AG08396 (cell line): ENCODE measurements around the gene SLC5A11.
"Not testable (repeated sequence)": the region's sequence is repeated elsewhere in the genome, so short reads cannot be mapped to it uniquely, and the experiment has no call there.

ENCODE experiments used
- DNase-seq: peaks from one replicate; pipeline ENCODE4 v3.0.0; 2012; ENCODE audit warnings: low spot score, mixed read lengths

The SLC5A11 gene

DNA sequence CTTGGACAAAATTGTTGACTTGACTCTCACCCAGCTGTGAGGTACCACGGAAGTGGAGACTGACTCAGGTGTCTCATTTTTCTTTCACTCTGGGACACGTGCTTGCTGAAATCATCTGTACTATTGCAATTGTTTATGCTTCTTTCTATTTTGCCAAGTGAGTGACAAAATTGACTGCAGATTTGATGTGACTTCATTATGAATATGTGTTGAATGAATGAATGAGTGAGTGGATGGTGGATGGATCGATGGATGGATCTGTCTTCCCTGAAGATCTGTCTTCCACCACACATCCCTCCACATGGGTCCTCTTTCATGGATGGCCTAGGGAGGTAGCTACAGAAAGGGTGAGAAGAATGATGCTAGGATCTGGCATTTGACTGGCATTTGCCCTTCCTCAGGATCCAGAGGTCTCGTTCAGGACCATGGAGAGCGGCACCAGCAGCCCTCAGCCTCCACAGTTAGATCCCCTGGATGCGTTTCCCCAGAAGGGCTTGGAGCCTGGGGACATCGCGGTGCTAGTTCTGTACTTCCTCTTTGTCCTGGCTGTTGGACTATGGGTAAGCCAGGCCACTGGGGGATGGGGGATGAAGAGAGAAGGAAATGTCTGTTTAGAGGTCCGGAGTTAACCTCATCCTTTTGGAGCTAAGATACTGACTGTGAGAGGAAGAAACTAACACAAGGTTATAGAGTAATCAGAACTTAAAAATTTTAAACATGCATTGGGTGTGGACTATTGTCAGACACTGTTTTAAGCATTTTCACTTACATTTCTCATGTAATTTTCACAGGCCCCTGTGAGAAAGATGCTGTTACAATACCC, 12.7 kb downstream of the SLC5A11 start:
- DNase-seq = peak; percentile 79

DNA sequence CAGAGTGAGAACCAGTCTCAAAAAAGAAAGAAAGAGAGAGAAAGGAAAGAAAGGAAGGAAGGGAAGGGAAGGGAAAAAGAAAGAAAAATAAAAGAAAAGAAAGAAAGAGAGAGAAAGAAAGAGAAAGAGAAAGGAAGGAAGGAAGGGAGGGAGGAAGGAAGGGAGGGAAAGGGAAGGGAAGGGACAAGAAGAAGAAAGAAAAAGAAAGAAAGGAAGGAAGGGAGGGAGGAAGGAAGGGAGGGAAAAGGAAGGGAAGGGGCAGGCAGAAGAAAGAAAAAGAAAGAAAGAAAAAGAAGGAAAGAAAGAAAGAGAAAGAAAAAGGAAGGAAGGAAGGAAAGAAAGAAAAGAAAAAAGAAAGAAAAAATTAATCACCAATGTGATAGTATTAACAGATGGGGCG, 15.7 kb downstream of the SLC5A11 start:
- no peak for DNase-seq

DNA sequence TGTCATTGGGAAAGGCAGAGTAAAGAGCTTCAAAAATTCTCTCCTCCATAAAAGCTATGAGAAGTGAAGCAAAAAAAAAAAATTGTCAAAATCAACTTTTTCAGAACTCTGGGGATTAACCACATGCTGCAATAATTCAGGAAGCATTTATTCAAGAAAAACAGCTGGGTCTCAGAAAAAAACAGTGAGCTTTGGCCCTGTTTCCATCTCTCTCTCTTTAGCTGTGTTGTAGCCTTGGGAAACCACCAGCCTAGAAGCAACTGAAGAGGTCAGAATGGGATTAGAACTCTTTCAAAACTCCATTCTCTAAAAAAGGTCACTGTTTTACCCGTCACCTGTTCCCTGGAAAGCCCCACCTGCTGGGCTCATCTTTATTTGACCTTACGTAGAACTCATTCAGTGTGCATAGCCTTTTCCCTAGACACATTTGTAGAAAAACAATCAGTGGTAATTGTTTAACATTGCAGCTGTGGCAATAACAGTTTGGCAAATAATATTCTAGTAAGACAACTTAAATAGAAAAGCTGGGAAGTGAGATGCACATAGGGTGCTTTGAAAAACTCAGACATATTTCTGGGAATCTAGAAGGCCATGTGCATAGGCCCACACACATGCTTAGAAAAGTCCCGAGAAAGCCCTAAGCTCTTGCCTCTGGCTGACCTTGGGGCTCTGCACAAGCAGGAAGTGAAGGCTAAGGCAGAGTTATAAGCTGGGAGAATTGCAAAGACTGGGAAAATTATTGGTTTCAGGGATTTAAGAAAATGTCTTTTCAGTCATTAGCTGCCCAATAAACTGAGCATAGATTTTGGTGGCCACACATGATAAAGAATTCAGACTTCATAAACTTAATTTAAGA, 18.0 kb downstream of the SLC5A11 start:
- no peak for DNase-seq

DNA sequence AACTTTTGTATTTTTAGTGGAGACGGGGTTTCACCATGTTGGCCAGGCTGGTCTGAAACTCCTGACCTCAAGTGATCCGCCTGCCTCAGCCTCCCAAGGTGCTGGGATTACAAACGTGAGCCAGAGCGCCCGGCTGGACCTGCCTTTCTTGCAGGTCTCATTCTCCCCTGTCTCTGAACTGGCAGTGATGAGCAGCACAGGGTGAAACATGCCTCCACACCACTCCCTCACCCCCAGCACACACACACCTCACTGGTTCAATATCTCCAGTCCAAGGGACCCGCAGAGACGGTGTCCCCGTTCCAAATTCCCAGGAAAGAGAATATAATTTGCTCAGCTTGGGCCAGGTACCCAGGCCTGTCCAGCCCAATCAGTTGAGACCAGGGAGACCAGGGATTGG, 23.3 kb downstream of the SLC5A11 start:
- no peak for DNase-seq

DNA sequence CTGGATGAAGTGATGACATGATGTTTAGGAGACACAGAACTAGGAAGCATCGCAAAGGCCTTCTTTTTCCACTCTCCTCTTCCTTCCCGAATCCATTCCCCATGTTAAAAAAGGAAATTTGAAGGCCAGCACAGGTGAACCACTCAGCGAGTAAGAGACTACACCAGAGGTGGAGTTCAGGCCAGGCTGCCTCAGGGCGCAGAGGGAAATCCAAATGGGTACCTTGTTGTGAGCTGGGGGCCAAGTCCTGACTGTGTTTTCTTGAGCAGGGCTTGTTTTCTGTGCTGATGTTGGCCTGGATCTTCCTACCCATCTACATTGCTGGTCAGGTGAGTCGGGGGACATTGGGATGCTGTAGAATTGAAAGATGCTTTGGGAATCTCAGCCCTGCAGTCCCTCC, 26.1 kb downstream of the SLC5A11 start:
- DNase-seq = no peak

DNA sequence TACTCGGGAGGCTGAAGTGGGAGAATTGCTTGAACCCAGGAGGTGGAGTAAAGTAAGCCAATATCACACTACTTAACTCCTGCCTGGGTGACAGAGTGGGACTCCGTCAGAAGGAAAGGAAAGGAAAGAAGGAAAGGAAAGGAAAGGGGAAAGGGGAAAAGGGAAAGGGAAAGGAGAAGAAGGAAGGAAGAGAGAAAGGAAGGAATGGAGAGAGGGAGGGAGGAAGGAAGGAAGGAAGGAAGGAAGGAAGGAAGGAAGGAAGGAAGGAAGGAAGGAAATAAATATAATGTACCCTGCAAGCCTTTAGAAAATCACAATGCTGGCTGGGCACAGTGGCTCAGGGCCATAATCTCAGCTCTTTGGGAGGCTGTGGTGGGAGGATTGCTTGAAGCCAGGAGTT, 27.3 kb downstream of the SLC5A11 start:
- no peak for DNase-seq

DNA sequence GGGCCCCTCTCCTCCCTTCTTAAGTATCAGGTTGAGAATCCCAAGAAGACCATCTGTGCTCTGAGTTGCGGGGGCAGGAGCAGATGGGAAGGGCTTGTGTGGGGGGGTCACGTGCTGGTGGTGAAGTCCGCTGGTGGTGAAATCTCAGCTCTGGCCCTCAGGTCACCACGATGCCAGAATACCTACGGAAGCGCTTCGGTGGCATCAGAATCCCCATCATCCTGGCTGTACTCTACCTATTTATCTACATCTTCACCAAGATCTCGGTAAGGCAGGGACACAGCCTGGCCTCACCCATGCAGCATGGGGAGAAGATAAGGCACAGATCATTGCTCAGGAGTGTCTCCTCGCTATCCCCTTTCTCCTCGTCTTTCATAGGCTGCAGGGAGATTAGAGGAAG, 29.7 kb downstream of the SLC5A11 start:
- no peak for DNase-seq

DNA sequence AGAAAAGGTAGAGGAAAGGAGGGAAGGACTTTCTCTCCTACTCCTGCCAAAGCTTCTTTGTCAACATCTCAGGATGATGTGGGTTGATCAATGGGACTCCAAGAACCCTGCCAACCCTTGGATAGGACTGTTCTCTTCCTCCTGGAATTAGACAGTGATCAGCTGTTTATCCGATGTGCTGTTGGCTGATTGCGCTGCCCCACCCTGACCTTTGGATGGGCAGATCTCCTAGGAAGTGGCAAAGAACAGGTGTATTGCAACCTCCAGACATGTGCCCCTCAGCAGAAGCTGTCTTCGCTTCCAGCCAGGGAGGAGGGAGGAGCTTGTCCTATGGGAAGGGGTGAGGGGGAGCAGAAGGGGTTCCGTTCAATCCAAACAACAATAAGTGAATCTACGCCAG, 30.5 kb downstream of the SLC5A11 start:
- DNase-seq = no peak

DNA sequence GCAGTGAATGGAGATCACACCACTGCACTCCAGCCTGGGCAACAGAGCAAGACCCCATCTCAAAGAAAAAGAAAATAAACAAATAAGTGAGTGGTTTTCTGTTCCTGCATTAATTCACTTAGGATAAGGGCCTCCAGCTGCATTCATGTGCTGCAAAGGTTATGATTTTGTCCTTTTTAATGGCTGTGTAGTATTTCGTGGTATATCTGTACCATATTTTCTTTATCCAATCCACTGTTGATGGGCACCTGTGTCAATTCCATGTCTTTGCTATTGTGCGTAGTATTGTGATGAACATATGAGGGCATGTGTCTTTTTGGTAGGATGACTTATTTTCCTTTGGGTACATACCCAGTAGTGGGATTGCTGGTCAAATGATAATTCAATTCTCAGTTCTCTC, 33.9 kb downstream of the SLC5A11 start:
- DNase-seq = no peak

DNA sequence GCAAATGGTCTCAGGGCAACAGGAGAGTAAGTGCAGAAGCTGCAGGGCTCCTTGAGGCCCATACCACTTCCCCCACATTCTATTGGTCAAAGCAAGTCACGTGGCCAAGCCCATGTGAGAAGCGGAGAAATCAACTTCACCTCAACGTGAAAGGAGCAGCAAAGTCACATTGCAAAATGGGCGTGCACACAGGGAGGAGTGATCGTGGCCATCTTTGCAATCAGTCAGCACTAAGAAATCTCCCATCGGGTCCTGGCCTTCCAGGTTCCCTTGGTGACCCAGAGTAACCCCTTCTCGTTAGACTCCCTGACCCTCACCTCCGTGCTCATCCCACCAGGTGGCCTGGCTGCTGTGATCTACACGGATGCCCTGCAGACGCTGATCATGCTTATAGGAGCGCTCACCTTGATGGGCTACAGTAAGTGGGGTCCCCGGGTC, 38.0 kb downstream of the SLC5A11 start:
- no peak for DNase-seq

DNA sequence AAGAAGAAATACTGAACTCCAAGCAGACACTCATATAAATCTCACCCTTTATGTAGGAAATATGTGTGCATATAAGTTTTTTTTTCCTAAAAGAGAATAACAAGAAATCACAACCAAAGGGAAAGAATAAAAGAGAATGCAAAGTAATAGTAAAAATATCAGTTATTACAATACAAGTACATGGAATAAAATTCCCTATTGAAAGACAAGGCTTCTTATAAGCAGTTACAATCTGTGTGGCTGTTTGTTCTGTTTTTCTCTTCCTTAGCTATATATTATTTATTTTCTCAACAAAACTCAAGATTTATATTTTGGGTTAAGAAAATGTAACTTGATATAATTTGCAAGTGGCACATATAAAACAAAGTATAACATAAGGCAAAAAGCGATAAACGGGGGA, 41.7 kb downstream of the SLC5A11 start:
- DNase-seq = no peak

DNA sequence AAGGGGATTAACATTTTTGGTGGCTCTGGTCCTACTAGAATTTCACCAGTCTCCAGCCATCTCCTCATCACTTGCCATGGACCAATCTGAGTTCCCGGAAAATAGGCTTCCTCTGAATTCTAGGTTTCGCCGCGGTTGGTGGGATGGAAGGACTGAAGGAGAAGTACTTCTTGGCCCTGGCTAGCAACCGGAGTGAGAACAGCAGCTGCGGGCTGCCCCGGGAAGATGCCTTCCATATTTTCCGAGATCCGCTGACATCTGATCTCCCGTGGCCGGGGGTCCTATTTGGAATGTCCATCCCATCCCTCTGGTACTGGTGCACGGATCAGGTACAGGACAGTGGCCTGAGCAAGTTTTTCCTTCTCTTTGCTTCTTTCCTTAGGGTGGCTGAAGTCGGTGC, 45.0 kb downstream of the SLC5A11 start:
- DNase-seq = no peak

DNA sequence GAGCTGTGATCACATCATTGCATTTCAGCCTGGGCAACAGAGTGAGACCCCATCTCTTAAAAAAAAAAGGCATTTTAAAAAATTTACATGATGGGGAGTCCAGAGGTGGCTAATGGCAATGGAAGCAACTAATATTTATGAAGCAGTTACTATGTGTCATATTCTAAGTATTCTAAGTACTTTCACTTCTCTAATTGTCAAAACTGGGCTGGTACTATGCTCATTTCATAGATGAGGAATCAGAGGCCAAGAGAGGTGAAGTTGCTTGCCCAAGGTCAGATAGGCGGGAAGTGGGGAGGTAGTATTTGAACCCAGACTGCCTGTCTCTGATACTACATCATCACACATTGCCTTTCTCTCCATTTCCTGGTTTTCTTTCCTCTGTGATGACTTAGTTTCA, 50.7 kb downstream of the SLC5A11 start:
- no peak for DNase-seq

DNA sequence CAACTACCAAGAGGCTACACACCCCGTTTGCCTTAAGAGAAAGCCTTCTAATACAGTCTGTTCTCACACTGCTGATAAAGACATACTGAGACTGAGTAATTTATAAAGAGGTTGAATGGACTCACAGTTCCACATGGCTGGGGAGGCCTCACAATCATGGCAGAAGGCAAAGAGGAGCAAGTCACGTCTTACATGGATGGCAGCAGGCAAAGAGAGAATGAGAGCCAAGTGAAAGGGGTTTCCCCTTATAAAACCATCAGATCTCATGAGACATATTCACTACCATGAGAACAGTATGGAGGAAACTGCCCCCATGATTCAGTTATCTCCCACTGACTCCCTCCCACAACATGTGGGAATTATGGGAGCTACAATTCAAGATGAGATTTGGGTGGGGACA, 51.8 kb downstream of the SLC5A11 start:
- not testable (repeated sequence) for DNase-seq

DNA sequence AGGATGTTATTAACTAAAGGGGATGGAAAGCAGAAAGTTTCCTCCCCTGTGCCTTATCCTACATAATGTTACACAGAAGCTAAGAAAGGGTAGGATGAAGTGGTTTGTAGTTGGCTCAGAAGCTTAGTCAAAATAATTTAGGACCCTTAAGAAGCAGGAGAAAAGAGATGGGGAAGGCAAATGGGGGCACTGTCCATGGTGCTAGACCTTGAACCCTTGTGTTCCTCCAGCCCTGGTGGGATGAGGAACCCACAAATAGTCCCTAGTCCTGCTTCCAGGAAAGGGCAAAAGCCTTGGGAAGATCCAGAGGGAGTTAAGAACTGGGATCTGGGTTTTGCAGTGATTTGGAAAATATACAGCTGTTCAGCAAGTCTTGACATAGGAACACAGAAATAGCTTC, 54.5 kb downstream of the SLC5A11 start:
- no peak for DNase-seq

DNA sequence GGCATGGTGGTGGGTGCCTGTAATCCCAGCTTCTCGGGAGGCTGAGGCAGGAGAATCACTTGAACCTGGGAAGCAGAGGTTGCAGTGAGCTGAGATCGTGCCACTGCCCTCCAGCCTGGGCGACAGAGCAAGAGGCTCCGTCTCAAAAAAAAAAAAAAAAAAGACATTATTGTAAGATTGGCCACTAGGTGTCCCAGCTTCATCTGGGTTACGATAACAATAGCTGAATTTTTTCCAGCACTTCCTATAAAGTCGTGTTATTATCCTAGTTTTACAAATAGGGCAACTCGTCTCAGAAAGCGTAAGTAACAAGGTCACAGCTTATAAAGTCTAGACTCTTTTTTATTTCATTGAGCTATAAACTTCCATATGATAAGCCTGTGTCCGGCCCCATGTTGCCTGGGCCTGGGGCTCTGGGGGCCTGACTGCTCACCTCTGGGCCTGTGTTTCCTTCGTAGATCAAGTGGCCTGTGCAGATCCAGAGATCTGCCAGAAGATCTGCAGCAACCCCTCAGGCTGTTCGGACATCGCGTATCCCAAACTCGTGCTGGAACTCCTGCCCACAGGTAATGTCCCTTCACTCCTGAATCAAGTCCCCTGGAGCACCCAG, 60.5 kb downstream of the SLC5A11 start:
- DNase-seq = peak; percentile 25

DNA sequence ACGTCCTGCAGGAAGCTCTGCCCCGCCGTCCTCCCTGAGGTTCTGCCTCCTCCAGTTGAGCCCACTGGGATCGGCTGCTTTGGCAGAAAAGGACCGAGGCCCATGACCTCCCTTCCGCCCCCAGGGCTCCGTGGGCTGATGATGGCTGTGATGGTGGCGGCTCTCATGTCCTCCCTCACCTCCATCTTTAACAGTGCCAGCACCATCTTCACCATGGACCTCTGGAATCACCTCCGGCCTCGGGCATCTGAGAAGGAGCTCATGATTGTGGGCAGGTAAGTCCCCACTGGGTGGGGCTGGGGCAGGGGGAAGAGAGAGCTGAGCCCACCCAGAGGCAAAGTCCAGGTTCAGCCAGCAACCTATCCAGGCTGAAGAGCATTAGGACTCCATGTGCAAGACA, 61.1 kb downstream of the SLC5A11 start:
- no peak for DNase-seq

DNA sequence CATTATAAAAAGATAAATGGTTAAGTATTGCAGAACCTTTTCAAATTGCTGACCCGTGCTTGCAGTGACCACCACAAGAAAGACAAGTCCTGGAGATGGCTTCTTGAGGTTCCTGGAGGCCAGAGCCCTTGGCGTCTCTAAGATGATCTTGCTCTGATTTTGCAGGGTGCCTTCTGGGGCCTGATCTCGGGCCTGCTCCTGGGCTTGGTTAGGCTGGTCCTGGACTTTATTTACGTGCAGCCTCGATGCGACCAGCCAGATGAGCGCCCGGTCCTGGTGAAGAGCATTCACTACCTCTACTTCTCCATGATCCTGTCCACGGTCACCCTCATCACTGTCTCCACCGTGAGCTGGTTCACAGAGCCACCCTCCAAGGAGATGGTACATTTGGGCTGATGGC, 63.0 kb downstream of the SLC5A11 start:
- no peak for DNase-seq

DNA sequence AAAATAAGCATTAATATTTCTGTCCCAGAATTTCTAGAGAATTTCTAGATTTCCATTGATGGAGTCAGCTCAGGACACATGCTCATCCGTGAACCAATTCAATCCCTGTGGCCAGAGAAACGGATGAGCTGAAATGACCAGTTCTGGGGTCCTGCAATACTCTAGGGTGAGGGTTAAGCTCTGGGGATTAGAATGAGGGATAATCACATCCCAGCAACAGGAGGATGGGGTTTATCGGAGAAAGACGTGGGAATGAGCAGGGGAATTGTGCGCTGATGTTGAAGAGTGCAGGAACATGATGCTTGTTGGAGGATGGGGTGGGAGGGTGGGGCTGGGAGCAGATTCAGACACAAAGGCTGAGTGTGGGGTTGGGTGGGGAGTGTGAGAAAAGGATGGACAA, 64.1 kb downstream of the SLC5A11 start:
- no peak for DNase-seq

DNA sequence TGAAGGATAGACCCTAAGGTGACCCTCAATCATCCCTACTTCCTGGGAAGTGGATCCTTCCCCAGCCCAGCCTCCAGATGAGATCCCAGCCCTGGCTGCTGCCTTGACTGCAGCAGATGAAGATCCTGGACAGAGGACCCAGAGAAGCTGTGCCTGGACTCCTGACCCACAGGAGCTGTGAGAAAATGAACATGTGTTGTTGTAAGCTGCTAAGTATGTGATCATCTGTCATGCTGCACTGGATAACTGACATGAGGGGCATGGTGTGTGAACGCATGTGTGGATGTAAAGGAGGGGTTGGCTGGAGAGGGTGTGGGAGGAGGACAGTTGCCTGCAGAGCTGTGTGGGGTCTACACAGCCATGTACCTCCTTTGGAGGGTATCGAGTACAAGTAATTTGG, 69.3 kb downstream of the SLC5A11 start:
- DNase-seq = no peak

DNA sequence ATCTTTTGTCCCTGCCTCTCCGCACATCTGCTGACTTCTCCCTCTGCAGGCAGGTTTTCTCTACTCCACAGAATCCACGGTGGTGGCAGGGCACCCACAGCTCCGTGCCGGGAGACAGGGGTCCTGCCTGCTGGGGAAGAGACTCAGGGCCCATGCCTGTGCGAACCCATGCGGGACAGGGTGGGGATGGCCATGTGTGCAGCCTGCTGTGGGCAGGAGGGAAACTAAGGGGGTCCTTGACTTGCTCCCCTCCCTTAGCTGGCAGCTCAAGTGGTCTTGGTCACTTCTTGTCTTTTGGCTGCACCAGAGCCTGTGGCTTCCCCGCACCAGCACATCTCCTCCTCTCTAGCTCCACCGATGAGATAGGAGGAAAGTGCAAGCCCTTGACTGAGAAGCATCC, 69.8 kb downstream of the SLC5A11 start:
- DNase-seq = no peak

DNA sequence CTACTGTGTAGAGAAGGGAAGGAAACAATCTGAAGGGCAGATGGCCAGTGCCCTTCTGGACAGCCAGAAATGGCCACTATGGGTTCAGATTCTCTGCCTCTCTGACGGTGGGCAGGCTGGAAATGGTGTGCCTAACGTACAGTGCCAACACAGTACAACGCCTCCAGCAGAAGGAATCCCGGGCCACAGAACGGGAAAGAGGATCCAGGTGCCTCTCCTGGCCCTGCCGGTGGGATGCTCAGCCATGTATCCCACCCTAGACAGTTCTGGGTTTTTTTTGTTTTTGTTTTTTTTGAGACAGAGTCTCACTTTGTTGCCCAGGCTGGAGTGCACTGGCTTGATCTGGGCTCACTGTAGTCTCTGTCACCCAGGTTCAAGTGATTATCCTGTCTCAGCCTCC, 71.5 kb downstream of the SLC5A11 start:
- DNase-seq = no peak

DNA sequence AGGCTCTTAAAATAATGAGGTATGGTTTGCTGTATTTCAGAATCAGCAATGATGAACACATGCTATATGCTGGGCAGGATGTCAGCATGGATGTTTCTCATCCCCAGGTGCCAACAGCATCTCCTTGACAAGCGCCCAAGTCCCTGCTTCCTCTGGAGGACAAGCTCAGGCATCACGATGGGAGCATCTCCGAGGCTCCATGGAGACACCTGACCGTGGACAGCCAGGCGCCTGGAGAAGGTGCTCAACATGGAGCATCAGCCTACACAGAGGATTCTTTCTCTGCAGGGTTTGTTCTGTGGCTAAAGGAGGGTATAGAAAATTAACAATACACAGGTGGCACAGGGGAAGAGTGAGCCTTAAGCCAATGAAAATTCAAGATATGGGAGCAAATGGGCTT, 72.1 kb downstream of the SLC5A11 start:
- no peak for DNase-seq
